ENCODE data around the gene MC2R. TPM values are rescaled to one million over a fixed set of nuclear protein-coding genes. Genes with fewer than 3 reads are reported as not detected.

Gene MC2R
- total RNA-seq, 1 donor from 2014 or later, result not detected

Other genes starting within 250 kb of the MC2R start
- 17.2 and 21.7 TPM in 2 replicates for gene FAM210A, start 189.0 kb downstream of the MC2R start, total RNA-seq
- 35.5 and 38.4 TPM in 2 replicates for gene RNMT, start 188.9 kb downstream of the MC2R start, total RNA-seq
- gene MC5R, start 91.4 kb downstream of the MC2R start, total RNA-seq, result 0.15 TPM in 1 of 2 replicates, not detected in the other
- gene ZNF519, start 216.9 kb upstream of the MC2R start, total RNA-seq, result 14.9 and 17.5 TPM in 2 replicates